HG03045 (cell line): ENCODE measurements around the gene PIGZ.

Source experiments
- ATAC-seq: cut with Tn5 transposase; IDR thresholded peaks from one replicate; pipeline ENCODE4 v1.9.1; 2021; ENCODE audit warnings: mild to moderate bottlenecking, moderate library complexity; ENCODE audit not compliant: unreplicated experiment

Gene PIGZ

GRCh38 chr3:196927571-196928453 is 40.8 kb downstream of the PIGZ start:
- no peak for ATAC-seq

GRCh38 chr3:196920733-196921132 is 47.9 kb downstream of the PIGZ start:
- ATAC-seq, result no peak

- no peak for ATAC-seq
These were observed 49.7 kb downstream of the PIGZ start for GRCh38 chr3:196918968-196919367.

- ATAC-seq, result no peak
These were observed 51.6 kb downstream of the PIGZ start for GRCh38 chr3:196916995-196917394.

GRCh38 chr3:196916221-196916620 is 52.4 kb downstream of the PIGZ start:
- ATAC-seq, result no peak

GRCh38 chr3:196915375-196915774 is 53.3 kb downstream of the PIGZ start:
- no peak for ATAC-seq

- no peak for ATAC-seq
These were observed 53.8 kb downstream of the PIGZ start for GRCh38 chr3:196914866-196915265.

- no peak for ATAC-seq
These were observed 64.9 kb downstream of the PIGZ start for GRCh38 chr3:196903740-196904139.

- ATAC-seq, result no peak
These were observed 66.3 kb downstream of the PIGZ start for GRCh38 chr3:196902296-196902695.

GRCh38 chr3:196901768-196902167 is 66.9 kb downstream of the PIGZ start:
- no peak for ATAC-seq
